ENCODE results near the gene LFNG. TPM values are rescaled to one million over a fixed set of nuclear protein-coding genes. Genes with fewer than 3 reads are reported as not detected.

Gene LFNG
- 10 to 100 TPM; 28.0 to 30.8 TPM for total RNA-seq
- polyA plus RNA-seq = 2.0 TPM

DNA sequence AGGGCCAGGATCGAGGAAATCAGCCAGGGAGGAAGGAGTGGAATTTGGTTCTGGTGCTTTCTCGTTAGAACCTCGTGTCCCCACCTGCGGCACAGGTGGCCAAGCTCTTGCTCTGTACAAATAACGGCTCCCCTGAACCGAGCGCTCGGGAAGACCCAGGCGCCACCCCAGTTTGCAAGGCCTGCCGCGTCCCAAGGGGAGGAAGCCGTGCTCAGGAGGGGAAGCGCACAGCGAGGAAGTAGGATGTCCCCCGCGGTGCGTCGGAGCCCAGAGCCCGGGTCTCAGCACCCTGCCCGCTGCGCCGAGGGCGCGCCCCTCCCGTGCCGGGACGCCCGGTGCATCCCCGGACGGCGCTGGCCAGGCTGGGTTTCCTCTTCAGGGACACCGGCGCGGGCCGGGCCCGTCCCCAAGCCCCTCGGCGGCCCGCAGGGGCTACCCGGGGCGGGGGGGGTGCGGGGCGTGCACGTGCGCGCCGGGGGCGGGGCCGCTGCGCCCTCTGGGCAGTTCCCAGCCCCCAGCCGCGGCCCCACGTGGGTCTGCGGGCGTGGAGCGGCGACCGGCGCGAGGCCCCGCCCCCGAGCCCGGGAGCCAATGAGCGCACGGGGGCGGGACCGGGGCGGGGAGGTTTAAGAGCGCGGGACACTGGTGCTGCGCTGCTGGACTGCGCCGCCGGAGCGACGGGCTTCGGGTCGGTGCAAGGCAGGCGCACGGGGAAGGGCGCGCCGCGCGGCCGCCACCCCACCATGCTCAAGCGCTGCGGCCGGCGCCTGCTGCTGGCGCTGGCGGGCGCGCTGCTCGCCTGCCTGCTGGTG, at the start of gene LFNG:
TSS of gene LFNG (plus strand) at position 656 of the 812 bp plus-strand sequence. CDS start at position 744, 88 bp downstream.
- Mint-ChIP-seq H3K36me3 (peaks cover 0 to 30% (median 0%) of the 10 kb centered on the region in 3 donors), H3K27ac (peak within 1 kb of the TSS; percentile 66 to 97 (median 92)), H3K27me3 (peaks cover 0 to 1% of the 10 kb centered on the region in 2 donors), H3K9me3 (no peaks in the 10 kb centered on the region), H3K4me3 (peak within 1 kb of the TSS; percentile 96 to 99 (median 98)), H3K4me1 (peaks cover 22 to 49% (median 27%) of the 10 kb centered on the region in 3 donors)
- Histone ChIP-seq H3K4me3 (ENCODE audit: low read length) (peak within 1 kb of the TSS; percentile 77), H3K27ac (ENCODE audit: low read depth, low read length) (peak within 1 kb of the TSS; percentile 31), H3K36me3 (ENCODE audit: insufficient read depth, low read length) (no peaks in the 10 kb centered on the region), H3K4me1 (ENCODE audit: insufficient read depth, low read length) (peaks cover 38% of the 10 kb centered on the region), H3K9me3 (ENCODE audit: low read length) (no peaks in the 10 kb centered on the region), H3K27me3 (ENCODE audit: insufficient read depth, low read length, poor library complexity, severe bottlenecking) (no peaks in the 10 kb centered on the region)
- POLR2A ChIA-PET = interaction anchor here (0.6 to 2.9 kb wide), 4 partner anchors 8 to 52 kb away, joined by 3 to 25 read pairs (median 5); no protein-coding TSS in a partner anchor
- DNase-seq = peak; percentile 77 to 87 (median 82)
- CTCF ChIA-PET = interaction anchor here (0.5 kb wide), 1 partner anchor 42 kb away, joined by 3 read pairs; no protein-coding TSS in a partner anchor

DNA sequence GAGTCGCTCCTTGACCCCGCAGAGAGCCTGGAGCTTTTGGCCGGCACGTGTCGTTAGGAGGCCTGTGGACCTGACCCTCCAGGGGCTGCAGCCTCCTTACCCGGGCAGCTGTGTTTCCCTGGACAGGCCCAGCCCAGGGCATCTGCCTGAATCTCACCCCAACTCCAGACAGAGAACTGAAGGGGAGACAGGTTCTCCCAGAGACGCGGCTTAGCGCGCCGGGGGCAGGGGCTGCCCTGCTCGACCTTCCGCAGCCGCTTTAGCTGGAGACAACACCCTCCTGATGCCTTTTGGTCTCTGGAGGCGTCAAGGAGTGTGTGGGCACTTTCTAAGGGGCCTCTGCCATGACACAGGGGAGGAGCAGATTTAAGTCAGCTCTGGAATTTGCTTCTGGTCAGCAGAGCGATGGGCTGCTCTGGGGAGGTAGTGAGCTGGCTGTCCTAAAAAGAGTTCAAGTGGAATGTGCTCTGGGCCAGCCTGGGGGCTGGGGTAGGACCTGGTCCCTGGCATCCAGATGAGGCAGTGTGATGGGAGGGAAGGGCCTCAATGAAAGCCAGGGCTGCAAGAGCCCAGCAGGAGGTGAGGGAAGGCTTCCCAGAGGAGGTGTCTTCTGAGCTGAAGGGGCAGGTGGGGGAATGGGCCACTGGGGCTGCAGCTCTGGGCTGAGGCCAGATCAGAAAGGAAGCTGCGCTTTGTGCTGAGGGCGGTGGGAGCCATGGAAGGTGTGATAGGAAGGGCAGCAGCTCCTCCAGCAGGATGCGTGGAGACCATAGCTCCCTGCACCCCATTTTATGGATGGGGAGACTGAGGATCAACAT, 49.2 kb upstream of the LFNG start:
- H3K4me1 Mint-ChIP-seq = peaks cover 2 to 5% (median 4%) of the 10 kb centered on the region in 3 donors
- no peak overlapping the region for H3K4me3 Mint-ChIP-seq
- no peaks in the 10 kb centered on the region for H3K36me3 Mint-ChIP-seq
- Histone ChIP-seq H3K27me3 (ENCODE audit: insufficient read depth, low read length, poor library complexity, severe bottlenecking) (no peaks in the 10 kb centered on the region), H3K9me3 (ENCODE audit: low read length) (no peaks in the 10 kb centered on the region), H3K4me3 (ENCODE audit: low read length) (no peak overlapping the region), H3K4me1 (ENCODE audit: insufficient read depth, low read length) (no peaks in the 10 kb centered on the region), H3K27ac (ENCODE audit: low read depth, low read length) (no peak overlapping the region), H3K36me3 (ENCODE audit: insufficient read depth, low read length) (no peaks in the 10 kb centered on the region)
- POLR2A ChIA-PET = no interaction called here
- CTCF ChIA-PET = interaction anchor here (1.0 to 4.1 kb wide), 8 partner anchors 12 to 240 kb away, joined by 3 to 43 read pairs (median 4); no protein-coding TSS in a partner anchor
- H3K27me3 Mint-ChIP-seq = peaks cover 3 to 6% of the 10 kb centered on the region in 2 donors
- DNase-seq = peak in 1 of 5 donors; percentile 32
- peak overlapping the region in 1 of 8 donors; percentile 78 for H3K27ac Mint-ChIP-seq
- no peaks in the 10 kb centered on the region for H3K9me3 Mint-ChIP-seq

DNA sequence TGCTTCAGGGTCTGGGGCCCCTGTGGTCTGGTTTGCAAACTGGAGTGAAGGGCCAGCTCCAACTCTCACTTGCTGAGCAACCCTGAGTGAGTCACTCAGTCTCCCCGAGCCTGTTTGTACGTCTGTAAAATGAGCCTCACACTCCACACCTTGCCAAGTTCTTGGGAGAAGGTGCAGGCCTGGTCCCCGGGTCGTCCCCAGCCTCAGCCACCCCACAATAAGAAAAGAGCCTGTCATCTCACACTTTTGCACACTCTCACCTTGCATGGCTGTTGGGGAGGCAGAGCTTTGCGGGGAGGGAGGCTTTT, 48.6 kb upstream of the LFNG start:
- DNase-seq = no peak
- peaks cover 3 to 6% of the 10 kb centered on the region in 2 donors for H3K27me3 Mint-ChIP-seq
- H3K9me3 Mint-ChIP-seq = no peaks in the 10 kb centered on the region
- no peak overlapping the region for H3K4me3 Mint-ChIP-seq
- no peak overlapping the region for H3K27ac ChIP-seq (ENCODE audit: low read depth, low read length)
- H3K27me3 ChIP-seq (ENCODE audit: insufficient read depth, low read length, poor library complexity, severe bottlenecking) = no peaks in the 10 kb centered on the region
- CTCF ChIA-PET = interaction anchor here (1.0 to 1.5 kb wide), 4 partner anchors 13 to 239 kb away, joined by 3 to 5 read pairs (median 4); no protein-coding TSS in a partner anchor
- H3K4me1 Mint-ChIP-seq = peaks cover 2 to 5% (median 4%) of the 10 kb centered on the region in 3 donors
- POLR2A ChIA-PET = no interaction called here
- no peak overlapping the region for H3K4me3 ChIP-seq (ENCODE audit: low read length)
- no peaks in the 10 kb centered on the region for H3K36me3 Mint-ChIP-seq
- no peaks in the 10 kb centered on the region for H3K4me1 ChIP-seq (ENCODE audit: insufficient read depth, low read length)
- H3K36me3 ChIP-seq (ENCODE audit: insufficient read depth, low read length) = no peaks in the 10 kb centered on the region
- no peaks in the 10 kb centered on the region for H3K9me3 ChIP-seq (ENCODE audit: low read length)
- H3K27ac Mint-ChIP-seq = peak overlapping the region in 1 of 8 donors; percentile 73

DNA sequence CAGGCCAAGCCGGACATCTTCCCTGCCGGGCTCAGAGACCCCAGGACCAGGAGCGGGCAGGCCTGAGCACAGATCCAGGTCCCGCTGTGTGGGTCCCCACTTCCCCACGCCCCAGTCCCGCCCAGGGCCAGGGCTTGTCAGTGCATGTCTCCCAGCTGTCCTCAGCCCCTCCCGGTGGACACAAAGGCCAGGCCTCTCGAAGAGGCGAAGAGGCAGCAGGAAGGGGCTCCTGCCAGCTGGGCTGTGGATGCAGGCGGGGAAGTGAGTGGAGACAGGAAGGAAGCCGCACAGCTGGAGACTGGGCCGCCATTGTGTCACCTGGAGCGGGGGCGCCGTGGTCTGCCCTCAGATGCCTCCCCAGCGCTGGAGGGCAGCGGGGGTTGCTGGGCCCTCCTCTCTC, 48.2 kb upstream of the LFNG start:
- H3K9me3 Mint-ChIP-seq = no peaks in the 10 kb centered on the region
- POLR2A ChIA-PET = no interaction called here

DNA sequence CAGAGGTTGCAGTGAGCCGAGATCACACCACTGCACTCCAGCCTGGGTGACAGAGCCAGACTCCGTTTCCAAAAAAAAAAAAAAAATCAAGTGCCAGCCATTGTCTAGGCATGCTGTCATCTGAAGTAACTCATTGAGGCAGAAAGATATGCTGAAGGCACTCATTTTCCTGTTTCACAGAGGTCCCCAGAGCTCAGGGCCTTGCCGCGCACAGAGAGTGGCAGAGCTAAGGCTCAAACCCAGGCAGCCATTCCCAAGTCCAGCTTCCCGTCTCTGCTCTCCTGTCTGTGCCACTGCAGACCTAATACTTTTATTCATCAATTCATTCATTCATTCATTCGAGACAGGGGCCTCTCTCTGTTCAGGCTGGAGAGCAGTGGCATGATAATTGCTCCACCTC, 46.8 kb upstream of the LFNG start:
- Histone ChIP-seq H3K9me3 (ENCODE audit: low read length) (no peaks in the 10 kb centered on the region), H3K4me3 (ENCODE audit: low read length) (no peak overlapping the region), H3K27me3 (ENCODE audit: insufficient read depth, low read length, poor library complexity, severe bottlenecking) (no peaks in the 10 kb centered on the region), H3K27ac (ENCODE audit: low read depth, low read length) (no peak overlapping the region), H3K36me3 (ENCODE audit: insufficient read depth, low read length) (no peaks in the 10 kb centered on the region), H3K4me1 (ENCODE audit: insufficient read depth, low read length) (peaks cover 7% of the 10 kb centered on the region)
- Mint-ChIP-seq H3K4me1 (peaks cover 2 to 12% (median 5%) of the 10 kb centered on the region in 3 donors), H3K27me3 (peaks cover 3 to 6% of the 10 kb centered on the region in 2 donors), H3K4me3 (no peak overlapping the region), H3K27ac (no peak overlapping the region), H3K36me3 (no peaks in the 10 kb centered on the region), H3K9me3 (no peaks in the 10 kb centered on the region)
- ChIA-PET CTCF (interaction anchor here (1.1 to 1.5 kb wide), 2 partner anchors 48 to 894 kb away, joined by 3 to 4 read pairs; no protein-coding TSS in a partner anchor), POLR2A (no interaction called here)
- no peak for DNase-seq

More for the DNA sequence above, 48.2 kb upstream of the LFNG start:
- Histone ChIP-seq H3K4me1 (ENCODE audit: insufficient read depth, low read length) (no peaks in the 10 kb centered on the region), H3K4me3 (ENCODE audit: low read length) (no peak overlapping the region), H3K36me3 (ENCODE audit: insufficient read depth, low read length) (no peaks in the 10 kb centered on the region), H3K27ac (ENCODE audit: low read depth, low read length) (no peak overlapping the region), H3K9me3 (ENCODE audit: low read length) (no peaks in the 10 kb centered on the region), H3K27me3 (ENCODE audit: insufficient read depth, low read length, poor library complexity, severe bottlenecking) (no peaks in the 10 kb centered on the region)
- H3K27ac Mint-ChIP-seq = peak overlapping the region in 1 of 8 donors; percentile 73
- H3K4me1 Mint-ChIP-seq = peaks cover 2 to 5% (median 4%) of the 10 kb centered on the region in 3 donors
- peak in 1 of 5 donors; percentile 43 for DNase-seq
- H3K4me3 Mint-ChIP-seq = no peak overlapping the region
- peaks cover 3 to 6% of the 10 kb centered on the region in 2 donors for H3K27me3 Mint-ChIP-seq
- no peaks in the 10 kb centered on the region for H3K36me3 Mint-ChIP-seq
- CTCF ChIA-PET = interaction anchor here (1.0 to 1.5 kb wide), 3 partner anchors 13 to 239 kb away, joined by 3 to 5 read pairs (median 4); no protein-coding TSS in a partner anchor

- H3K27ac Mint-ChIP-seq = no peak overlapping the region
- peak in 1 of 5 donors; percentile 25 for DNase-seq
- peaks cover 11% of the 10 kb centered on the region for H3K4me1 ChIP-seq (ENCODE audit: insufficient read depth, low read length)
- no peaks in the 10 kb centered on the region for H3K9me3 Mint-ChIP-seq
- H3K36me3 ChIP-seq (ENCODE audit: insufficient read depth, low read length) = no peaks in the 10 kb centered on the region
- no peak overlapping the region for H3K27ac ChIP-seq (ENCODE audit: low read depth, low read length)
- no peaks in the 10 kb centered on the region for H3K9me3 ChIP-seq (ENCODE audit: low read length)
- H3K36me3 Mint-ChIP-seq = no peaks in the 10 kb centered on the region
- no peak overlapping the region for H3K4me3 Mint-ChIP-seq
- H3K4me1 Mint-ChIP-seq = peaks cover 2 to 16% (median 5%) of the 10 kb centered on the region in 3 donors
- no peak overlapping the region for H3K4me3 ChIP-seq (ENCODE audit: low read length)
- ChIA-PET POLR2A (interaction anchor here (0.7 kb wide), 1 partner anchor 21 kb away, joined by 3 read pairs; no protein-coding TSS in a partner anchor), CTCF (no interaction called here)
- no peaks in the 10 kb centered on the region for H3K27me3 ChIP-seq (ENCODE audit: insufficient read depth, low read length, poor library complexity, severe bottlenecking)
- H3K27me3 Mint-ChIP-seq = peaks cover 3 to 6% of the 10 kb centered on the region in 2 donors
These were observed 45.9 kb upstream of the LFNG start for GRCh38 chr7:2473496-2474180.

DNA sequence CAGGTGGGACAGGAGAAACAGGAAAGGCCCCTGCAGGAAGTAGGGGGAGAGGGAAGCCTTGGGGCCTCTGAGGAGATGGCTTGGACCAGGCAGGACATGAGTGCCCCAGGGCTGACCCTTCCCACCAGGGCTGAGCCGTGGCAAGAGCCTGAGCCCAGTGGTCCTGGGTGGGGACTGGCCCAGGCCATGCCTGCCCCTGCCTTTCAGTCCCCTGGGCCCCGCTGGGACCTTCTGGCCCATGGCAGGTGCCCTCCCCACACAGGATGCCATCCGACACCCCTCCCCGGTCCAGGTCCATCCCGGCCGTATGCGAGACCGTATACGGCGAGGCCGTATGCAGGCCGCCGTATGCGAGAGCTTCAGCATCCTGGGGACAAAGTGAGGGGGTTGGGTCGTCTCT, 45.4 kb upstream of the LFNG start:
- Histone ChIP-seq H3K4me1 (ENCODE audit: insufficient read depth, low read length) (peaks cover 11% of the 10 kb centered on the region), H3K4me3 (ENCODE audit: low read length) (no peak overlapping the region), H3K9me3 (ENCODE audit: low read length) (no peaks in the 10 kb centered on the region), H3K27ac (ENCODE audit: low read depth, low read length) (no peak overlapping the region), H3K36me3 (ENCODE audit: insufficient read depth, low read length) (no peaks in the 10 kb centered on the region), H3K27me3 (ENCODE audit: insufficient read depth, low read length, poor library complexity, severe bottlenecking) (no peaks in the 10 kb centered on the region)
- H3K36me3 Mint-ChIP-seq = no peaks in the 10 kb centered on the region
- ChIA-PET CTCF (no interaction called here), POLR2A (no interaction called here)
- peak in 1 of 5 donors; percentile 40 for DNase-seq
- peaks cover 0 to 12% (median 0%) of the 10 kb centered on the region in 3 donors for H3K4me1 Mint-ChIP-seq
- H3K27ac Mint-ChIP-seq = no peak overlapping the region
- no peak overlapping the region for H3K4me3 Mint-ChIP-seq
- peaks cover 0 to 3% of the 10 kb centered on the region in 2 donors for H3K27me3 Mint-ChIP-seq
- no peaks in the 10 kb centered on the region for H3K9me3 Mint-ChIP-seq

Measured in CD8-positive, alpha-beta memory T cell (primary cell).